PFSK-1 (cell line): Measurements from ENCODE around the gene FOXN1.

Source experiments
- POLR2AphosphoS5 ChIP-seq: IDR thresholded peaks from 2 replicates; pipeline ENCODE4 v1.6.1; 2012; ENCODE audit warnings: low read depth, mild to moderate bottlenecking, control low read depth, low read length, moderate library complexity
- REST ChIP-seq, 2 experiments: IDR thresholded peaks; 2 replicates each; pipeline versions ENCODE4 v1.6.1 to v1.8.0; 2011 to 2012; ENCODE audit warnings: low read depth in 2 of 2, low read length in 2 of 2, control low read depth in 1 of 2, inconsistent platforms in 1 of 2, mild to moderate bottlenecking in 1 of 2, moderate library complexity in 1 of 2; ENCODE audit not compliant: insufficient read depth in 1 of 2
- SIN3A ChIP-seq: IDR thresholded peaks from 2 replicates; pipeline ENCODE4 v1.6.1; 2012; ENCODE audit warnings: mild to moderate bottlenecking, low read length, moderate library complexity, borderline replicate concordance; ENCODE audit not compliant: insufficient read depth
- TAF1 ChIP-seq: IDR thresholded peaks from 2 replicates; pipeline ENCODE4 v1.6.1; 2012; ENCODE audit warnings: low read length, control low read depth, borderline replicate concordance; ENCODE audit not compliant: insufficient read depth

- TF ChIP-seq REST (IDR thresholded peaks at IDR 0.05; ENCODE audit: insufficient read depth in 1 of 2, low read depth in 2 of 2, low read length in 2 of 2), result no peak
- TF ChIP-seq POLR2AphosphoS5, result no peak
- TF ChIP-seq TAF1, result no peak
- peak; percentile 56; the same call in 1 of the 2 replicates for TF ChIP-seq SIN3A
Measured at GRCh38 chr17:28570716-28571360, 64.7 kb downstream of the FOXN1 start.
